Suppressor macrophage treated with lipopolysaccharide for 4 hours (primary cell): ENCODE results near the gene RIPOR3.
"Not testable (repeated sequence)": the region's sequence is repeated elsewhere in the genome, so short reads cannot be mapped to it uniquely, and the experiment has no call there.

Experiments used
- DNase-seq: peaks from one replicate; pipeline ENCODE4 v3.0.0-alpha.2; 2020

Gene RIPOR3

DNA sequence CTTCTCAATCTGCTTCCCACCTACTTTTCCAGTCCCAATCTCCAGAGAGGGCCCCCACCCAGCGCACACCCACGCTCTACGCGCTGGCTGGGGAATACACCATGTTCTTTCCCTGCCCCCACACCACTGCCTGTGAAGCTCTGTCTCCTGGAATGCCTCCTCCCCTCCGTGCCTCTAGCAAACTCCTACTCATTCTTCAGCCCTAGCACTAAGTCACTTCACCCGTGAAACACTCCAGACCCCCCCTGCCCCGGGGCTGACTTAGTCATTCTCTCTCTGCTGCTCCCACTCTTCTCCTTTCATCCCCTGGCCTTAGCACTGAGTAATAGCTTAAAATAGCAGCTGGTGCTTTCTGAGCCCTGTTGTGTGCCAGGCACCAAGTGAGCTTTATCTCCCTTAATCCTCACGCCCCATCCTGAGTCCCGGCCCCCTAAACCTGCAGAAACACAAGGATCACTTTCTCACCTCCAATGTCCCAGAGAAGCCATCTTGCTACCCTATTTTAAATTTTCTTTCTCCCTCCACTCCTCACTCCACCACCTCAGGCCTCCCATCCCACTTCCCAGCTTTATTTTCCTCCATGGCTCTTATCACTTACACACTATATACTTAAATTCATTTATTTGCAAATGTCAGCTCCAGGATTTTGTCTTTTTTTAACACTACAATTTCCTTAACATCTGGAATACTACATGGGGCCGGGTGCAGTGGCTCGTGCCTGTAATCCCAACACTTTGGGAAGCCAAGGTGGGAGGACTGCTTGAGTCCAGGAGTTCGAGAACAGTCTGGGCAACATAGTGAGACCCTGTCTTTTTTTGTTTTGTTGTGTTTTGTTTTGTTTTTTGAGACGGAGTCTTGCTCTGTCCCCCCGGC is 33.7 kb upstream of the RIPOR3 start:
- DNase-seq = peak; percentile 83

DNA sequence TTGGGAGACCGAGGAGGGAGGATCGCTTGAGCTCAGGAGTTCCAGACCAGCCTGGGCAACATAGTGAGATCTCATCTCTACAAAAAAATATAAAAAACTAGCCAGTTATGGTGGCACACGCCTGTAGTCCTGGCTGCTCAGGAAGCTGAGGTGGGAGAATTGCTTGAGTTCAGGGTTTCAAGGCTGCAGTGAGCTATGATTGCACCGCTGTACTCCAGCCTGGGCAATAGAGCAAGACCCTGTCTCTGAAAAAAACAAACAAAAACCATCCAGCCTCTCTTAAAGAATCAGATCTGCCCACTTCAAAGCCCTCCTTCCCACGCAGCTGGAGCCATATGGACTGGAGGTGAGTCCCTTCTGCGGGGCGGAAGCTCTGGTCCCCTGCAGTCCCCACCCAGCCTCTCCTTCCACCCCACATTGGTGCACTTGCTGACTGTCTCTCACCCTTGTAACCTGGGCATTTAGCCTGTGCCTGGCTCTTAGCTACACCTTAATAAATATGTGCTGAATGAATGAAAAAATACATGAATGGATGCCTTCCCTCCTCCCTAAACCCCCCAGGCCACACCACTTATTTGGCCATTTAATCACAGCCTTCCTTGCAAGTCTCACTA is 32.9 kb upstream of the RIPOR3 start:
- DNase-seq = no peak

GRCh38 chr20:50723672-50724071 is 32.3 kb upstream of the RIPOR3 start:
- DNase-seq = no peak

DNA sequence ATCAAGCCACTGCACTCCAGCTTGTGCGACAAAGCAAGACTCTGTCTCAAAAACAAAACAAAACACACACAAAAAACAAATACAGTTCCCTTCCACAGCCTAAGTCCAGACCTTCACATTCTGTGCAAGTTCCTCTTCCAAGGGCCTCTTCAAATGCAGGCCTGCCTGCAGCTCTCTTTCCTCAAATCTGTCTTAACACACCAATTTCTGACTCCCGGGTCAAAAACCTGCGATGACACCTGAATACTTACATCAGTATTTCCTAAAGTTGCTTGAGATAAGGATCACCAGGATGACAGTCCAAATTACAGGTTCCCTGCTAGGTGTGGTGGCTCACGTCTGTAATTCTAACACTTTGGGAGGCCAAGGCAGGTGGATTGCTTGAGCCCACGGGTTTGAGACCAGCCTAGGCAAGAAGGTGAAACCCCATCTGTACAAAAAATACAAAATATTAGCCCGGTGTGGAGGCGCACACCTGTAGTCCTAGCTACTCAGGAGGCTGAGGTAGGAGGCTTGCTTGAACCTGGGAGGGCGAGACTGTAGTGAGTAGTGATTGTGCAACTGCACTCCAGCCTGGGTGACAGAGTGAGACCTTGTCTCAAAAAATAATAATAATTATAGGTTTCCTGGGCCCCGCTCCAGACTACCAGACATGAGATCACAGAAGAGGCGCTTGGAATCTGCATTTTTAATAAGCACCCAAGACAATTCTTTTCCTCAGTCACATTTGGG is 31.2 kb upstream of the RIPOR3 start:
- no peak for DNase-seq

DNA sequence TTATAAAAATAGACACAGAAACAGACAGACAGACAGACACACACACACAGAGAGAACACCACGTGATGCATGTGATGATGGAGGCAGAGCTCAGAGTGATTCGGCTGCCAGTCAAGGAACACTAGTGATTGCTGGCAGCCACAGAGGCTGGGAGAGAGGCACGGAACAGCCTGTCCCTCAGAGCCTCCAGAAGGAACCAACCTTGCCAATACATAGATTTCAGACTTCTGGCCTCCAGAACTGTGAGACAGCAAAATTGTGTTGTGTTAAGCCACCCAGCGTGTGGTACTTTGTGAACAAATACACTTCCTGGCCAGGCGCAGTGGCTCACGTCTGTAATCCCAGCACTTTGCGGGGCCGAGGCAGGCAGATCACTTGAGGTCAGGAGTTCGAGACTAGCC is 30.5 kb upstream of the RIPOR3 start:
- DNase-seq = no peak

GRCh38 chr20:50720582-50720981 is 29.2 kb upstream of the RIPOR3 start:
- DNase-seq = no peak

DNA sequence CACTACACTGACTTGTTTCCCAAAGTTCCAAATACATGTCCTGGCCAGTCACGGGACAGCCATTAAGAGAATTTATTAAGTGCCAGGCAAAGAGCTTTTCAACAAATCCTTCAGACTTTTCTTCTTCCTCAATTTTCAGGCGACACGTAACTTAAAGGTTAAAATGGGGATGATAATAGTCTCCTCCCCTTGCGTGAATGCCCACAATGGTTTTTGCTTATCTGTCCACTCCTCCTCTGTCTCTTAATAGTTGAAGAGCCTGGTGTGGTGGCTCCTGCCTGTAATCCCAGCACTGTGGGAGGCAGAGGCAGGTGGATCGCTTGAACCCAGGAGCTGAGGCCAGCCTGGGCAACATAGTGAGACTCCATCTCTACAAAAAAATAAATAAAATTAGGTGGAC is 28.7 kb upstream of the RIPOR3 start:
- DNase-seq = no peak

- no peak for DNase-seq
Measured at GRCh38 chr20:50719328-50719727, 28.0 kb upstream of the RIPOR3 start.

GRCh38 chr20:50717974-50718761 is 26.8 kb upstream of the RIPOR3 start:
- DNase-seq = no peak

GRCh38 chr20:50717312-50717711 is 26.0 kb upstream of the RIPOR3 start:
- no peak for DNase-seq

- no peak for DNase-seq
Measured at GRCh38 chr20:50716518-50716917, 25.2 kb upstream of the RIPOR3 start.

GRCh38 chr20:50715694-50716093 is 24.4 kb upstream of the RIPOR3 start:
- DNase-seq = no peak

DNA sequence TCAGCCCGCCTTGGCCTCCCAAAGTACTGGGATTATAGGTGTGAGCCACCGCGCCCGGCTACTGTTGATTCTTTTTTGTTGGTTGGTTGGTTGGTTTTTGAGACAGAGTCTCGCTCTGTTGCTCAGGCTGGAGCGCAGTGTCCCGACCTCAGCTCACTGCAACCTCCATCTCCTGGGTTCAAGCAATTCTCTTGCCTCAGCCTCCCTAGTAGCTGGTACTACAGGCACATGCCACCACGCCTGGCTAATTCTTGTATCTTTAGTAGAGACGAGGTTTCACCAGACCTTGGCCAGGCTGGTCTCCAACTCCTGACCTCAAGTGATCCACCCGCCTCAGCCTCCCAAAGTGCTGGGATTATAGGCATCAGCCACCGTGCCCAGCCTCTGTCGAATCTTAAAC is 23.1 kb upstream of the RIPOR3 start:
- not testable (repeated sequence) for DNase-seq

- no peak for DNase-seq
Measured at GRCh38 chr20:50713657-50714101, 22.3 kb upstream of the RIPOR3 start.

DNA sequence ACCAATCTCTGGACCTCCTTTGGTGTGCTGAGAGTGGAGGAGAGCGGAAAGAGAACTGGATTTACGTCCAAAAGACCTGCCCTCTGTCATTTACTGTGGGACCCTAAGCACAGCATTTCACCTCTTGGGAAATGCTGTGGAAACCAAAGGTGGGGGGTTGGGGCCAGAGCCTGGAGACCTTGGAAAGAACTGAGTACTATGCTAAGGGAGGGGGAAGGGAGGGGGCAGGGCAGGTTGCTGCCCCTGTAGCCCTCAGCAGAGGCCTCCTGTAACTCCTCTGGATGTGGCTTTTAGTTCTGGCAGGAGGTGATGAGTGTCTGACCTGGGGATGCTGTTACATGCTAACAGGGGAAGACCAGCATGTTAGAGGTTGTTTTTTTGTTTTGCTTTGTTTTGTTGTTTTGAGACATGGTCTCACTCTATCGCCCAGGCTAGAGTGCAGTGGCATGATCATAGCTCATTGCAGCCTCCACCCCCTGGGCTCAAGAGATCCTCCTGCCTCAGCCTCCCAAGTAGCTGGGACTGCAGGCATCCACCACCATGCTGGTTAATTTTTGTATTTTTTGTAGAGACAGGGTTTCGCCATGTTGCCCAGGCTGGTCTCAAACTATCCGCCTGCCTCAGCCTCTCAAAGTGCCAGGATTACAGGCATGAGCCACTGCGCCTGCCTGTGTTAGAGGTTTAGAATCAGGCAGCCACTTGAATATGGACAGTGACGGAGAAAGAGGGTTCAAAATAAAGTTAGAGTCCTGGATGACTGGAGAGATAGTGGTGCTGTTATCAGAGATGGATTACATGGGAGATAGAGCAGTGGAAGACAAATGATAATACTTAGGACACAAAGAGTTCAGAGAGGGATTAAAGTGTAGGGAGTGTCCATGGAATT is 21.7 kb upstream of the RIPOR3 start:
- DNase-seq = no peak

DNA sequence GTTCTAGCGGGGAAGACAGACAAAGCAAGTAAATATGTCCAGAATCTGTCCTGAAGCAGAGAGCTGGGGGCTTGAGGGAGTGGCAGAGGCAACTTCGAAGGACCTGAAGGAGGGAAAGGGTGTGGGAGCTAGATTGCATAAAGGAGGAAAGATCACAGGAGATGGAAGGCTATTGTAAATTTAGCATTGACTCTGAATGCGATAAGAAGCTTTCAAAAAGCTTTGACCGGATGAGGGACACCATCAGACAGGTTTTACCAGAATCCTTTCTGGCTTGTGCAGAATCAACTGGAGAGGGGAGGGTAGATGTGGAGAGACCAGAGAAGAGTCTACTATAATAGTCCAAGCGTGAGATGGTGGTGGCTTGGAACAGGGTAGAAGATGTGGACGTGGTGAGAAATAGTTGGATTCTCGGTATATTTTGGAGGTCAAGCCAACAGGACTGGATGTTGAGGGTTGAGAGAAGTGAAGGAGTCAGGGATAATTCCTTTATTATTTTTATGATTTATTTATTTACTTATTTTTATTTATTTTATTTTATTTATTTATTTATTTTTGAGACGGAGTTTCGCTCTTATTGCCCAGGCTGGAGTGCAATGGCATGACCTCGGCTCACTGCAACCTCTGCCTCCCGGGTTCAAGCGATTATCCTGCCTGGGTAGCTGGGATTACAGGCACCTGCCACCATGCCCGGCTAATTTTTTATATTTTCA is 19.9 kb upstream of the RIPOR3 start:
- DNase-seq = no peak

GRCh38 chr20:50710492-50711063 is 19.2 kb upstream of the RIPOR3 start:
- DNase-seq = peak; percentile 40

GRCh38 chr20:50709636-50709973 is 18.3 kb upstream of the RIPOR3 start:
- no peak for DNase-seq

DNA sequence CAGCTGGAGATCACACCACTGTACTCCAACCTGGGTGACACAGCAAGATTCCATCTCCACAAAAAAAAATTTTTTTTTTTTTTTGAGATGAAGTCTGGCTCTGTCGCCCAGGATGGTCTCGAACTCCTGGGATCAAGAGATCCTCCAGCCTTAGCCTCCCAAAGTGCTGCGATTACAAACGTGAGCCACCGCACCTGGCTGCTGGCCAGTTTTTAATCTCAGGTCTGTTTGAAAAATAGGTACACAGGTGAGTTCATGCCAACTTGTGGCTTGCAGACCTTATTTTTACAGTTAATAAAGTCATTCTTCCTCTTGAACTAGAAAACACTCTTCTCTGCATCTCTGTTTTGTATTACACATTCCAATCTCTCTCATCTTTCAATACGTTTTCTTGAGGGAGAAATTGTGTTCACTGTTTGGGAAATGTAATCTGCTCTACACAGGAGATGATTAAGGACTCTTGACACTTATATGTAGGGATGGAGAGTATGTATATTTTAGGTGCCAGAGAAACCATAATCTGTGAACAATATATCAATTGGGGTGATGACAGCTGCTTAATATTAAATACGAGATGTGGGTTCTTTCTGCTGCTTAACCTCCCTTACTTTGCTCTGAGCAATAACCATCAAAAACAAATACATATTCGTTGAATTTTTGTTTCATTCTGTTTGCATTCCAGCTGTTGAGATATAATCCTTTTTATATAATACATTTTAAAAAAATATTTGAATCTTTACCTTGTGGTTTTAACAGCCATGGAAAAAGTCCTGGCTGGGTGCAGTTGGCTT is 17.7 kb upstream of the RIPOR3 start:
- no peak for DNase-seq

GRCh38 chr20:50704971-50705370 is 13.6 kb upstream of the RIPOR3 start:
- DNase-seq = no peak
